NB4 (cell line): ENCODE data around the gene PPFIA2.

Source experiments
- DNase-seq: peaks from one replicate; pipeline ENCODE4 v3.0.0; 2010; ENCODE audit warnings: low read depth
- H3K4me3 ChIP-seq: one replicate; pipeline ENCODE4 v1.5.1; 2011; ENCODE audit warnings: mild to moderate bottlenecking, low read depth, low read length, moderate library complexity
- MYC ChIP-seq: IDR thresholded peaks from 2 replicates; pipeline ENCODE4 v1.6.1; 2011; ENCODE audit warnings: low read depth, low read length
- POLR2A ChIP-seq: IDR thresholded peaks from 2 replicates; pipeline ENCODE4 v1.6.1; 2011; ENCODE audit warnings: mild to moderate bottlenecking; ENCODE audit not compliant: insufficient read length; ENCODE audit errors: extremely low read depth
- TF ChIP-seq, protein P1 (sequence below): IDR thresholded peaks from one replicate; pipeline ENCODE4 v1.5.1; 2012; ENCODE audit warnings: low read depth, low read length
- TF ChIP-seq, protein P2 (sequence below): IDR thresholded peaks from 2 replicates; pipeline ENCODE4 v1.6.1; 2011; ENCODE audit warnings: low read depth, low read length

The PPFIA2 gene

DNA sequence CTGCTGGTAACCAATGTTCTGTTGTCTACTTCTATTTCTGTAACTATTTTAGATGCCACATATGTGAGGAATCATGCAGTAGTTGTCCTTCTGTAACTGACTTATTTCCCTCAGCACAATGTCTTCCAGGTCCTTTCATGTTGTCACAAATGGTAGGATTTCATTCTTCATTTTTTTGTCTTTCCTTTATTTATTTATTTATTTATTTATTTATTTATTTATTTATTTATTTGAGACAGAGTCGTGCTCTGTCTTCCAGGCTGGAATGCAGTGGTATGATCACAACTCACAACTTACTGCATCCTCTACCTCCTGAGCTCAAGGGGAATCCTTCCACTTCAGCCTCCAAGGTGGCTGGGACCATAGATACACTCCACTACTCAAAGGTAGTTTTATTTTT, 288.2 kb downstream of the PPFIA2 start:
- no peak overlapping the region for H3K4me3 ChIP-seq
- TF ChIP-seq, protein P1, sequence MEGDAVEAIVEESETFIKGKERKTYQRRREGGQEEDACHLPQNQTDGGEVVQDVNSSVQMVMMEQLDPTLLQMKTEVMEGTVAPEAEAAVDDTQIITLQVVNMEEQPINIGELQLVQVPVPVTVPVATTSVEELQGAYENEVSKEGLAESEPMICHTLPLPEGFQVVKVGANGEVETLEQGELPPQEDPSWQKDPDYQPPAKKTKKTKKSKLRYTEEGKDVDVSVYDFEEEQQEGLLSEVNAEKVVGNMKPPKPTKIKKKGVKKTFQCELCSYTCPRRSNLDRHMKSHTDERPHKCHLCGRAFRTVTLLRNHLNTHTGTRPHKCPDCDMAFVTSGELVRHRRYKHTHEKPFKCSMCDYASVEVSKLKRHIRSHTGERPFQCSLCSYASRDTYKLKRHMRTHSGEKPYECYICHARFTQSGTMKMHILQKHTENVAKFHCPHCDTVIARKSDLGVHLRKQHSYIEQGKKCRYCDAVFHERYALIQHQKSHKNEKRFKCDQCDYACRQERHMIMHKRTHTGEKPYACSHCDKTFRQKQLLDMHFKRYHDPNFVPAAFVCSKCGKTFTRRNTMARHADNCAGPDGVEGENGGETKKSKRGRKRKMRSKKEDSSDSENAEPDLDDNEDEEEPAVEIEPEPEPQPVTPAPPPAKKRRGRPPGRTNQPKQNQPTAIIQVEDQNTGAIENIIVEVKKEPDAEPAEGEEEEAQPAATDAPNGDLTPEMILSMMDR = no peak
- no peak for TF ChIP-seq POLR2A
- no peak for DNase-seq

DNA sequence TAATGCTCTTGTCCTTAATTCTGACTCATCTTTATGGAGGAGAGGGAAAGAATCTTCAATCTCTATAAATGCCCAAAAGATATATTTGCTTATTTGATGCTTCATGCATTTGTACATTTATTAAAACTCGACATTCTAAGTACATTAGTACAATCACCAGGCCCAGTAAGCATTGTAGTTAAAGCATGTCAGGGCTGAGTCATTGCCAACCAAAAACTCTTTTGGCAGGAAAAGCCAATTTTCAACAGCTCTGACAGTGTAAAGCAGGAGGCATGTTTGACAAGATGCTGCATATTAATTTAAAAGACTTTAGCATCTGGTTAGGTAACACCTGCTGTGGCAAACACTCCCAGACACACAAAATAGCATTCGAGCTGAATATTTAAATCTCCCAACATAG, 290.9 kb downstream of the PPFIA2 start:
- TF ChIP-seq, protein P2, sequence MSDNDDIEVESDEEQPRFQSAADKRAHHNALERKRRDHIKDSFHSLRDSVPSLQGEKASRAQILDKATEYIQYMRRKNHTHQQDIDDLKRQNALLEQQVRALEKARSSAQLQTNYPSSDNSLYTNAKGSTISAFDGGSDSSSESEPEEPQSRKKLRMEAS = no peak
- TF ChIP-seq POLR2A (no peak), MYC (no peak)
- TF ChIP-seq, protein P1 = no peak
- H3K4me3 ChIP-seq = no peak overlapping the region
- no peak for DNase-seq

DNA sequence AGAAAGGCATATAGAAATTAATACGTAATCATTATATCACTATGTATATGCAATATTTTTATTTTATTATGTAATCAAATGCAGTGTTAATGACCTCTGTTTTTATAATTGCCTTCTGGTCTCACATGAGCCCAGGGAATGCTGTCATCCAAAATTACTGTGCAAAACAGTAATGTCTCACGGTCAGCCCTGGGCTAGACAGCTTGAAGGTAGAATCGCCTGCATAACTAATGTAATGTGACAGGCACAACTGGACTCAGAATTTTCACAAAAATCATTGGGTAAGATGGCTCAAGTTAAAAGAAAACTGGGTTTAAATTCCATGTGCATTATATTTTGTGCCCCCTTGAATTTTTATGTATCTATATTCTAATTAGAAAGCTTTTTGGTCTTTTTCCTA, 293.3 kb downstream of the PPFIA2 start:
- DNase-seq = no peak
- no peak overlapping the region for H3K4me3 ChIP-seq
- TF ChIP-seq POLR2A (no peak), MYC (no peak)
- TF ChIP-seq, protein P1 = no peak
- TF ChIP-seq, protein P2 = no peak

DNA sequence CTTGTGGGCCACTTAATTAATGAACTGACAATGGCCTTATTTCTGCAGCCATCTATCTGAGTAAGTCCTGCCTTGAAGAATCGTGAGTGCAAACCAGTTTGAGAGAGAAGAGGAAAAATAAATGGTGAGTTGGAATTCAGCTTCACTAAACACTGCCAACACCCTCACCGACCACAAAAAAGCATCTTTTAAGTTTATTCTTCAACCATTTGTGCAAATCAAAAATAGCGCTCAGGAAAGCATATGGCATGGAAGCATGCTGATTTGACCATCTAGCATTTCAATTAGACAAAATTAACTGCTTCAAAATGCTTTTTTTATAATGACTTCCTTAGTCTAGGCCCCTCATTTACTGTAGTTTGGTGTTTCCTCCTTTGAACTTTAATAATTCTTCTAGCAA, 294.0 kb downstream of the PPFIA2 start:
- TF ChIP-seq POLR2A = no peak
- TF ChIP-seq, protein P2 = no peak
- TF ChIP-seq, protein P1 = no peak
- no peak for TF ChIP-seq MYC
- no peak for DNase-seq
- H3K4me3 ChIP-seq = no peak overlapping the region

DNA sequence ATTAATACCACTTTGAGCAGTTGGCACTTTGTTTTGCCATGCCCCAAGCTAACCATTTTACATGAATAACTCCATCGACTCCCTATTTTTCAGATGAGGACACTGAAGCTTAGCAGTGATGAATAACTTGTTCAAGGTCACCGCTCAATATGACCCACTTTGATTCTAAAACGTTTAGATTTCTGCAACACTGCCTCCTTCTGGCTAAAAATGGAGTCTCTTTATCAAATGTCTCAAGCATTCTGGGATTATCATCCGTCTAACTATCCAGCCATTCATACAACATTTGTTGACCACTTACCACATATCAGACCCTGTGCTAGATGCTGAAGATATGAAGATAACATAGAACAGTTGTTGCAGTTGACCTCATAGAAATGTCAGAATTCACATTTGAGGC, 298.0 kb downstream of the PPFIA2 start:
- TF ChIP-seq, protein P2 = no peak
- TF ChIP-seq, protein P1 = peak; percentile 17
- TF ChIP-seq POLR2A = no peak
- no peak overlapping the region for H3K4me3 ChIP-seq
- DNase-seq = no peak
